ENCODE data around the gene ID1.
A peak's percentile ranks its signal among the peaks of the same experiment; 100 is the strongest.
"Not testable (repeated sequence)": the region's sequence is repeated elsewhere in the genome, so short reads cannot be mapped to it uniquely, and the experiment has no call there.

The ID1 gene

DNA sequence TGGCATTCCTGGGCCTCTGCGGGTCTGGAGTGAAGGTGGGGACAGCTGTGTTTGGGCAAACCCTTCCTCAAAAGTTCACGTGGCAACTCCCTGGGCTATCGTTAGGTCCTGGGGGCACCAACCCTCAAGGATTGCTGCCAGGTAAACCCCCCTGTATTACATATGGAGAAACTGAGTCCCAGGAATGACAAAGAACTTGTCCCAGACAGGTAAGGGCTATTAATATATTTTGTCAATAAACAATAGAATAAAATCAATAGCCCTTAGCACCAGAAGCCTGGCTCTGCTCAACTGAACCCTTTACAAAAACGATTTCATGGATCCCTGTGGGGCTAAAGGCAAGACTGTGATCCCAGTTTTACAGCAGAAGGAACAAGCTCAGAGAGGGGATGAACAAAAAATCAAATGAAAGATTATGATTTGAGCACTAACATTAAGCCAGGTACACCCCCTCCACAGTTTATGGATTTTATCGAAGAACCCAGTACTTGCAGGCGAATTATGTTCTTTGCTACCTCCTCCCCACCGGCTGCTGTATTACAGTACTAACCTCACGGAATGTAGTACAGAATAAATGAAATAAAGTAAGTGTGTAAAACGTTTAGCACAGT lies 2.7 kb downstream of the ID1 start:
- Histone ChIP-seq H3K27ac (no peak overlapping the region), H3K4me3 (no peak overlapping the region), H3K9me3 (no peaks in the 10 kb centered on the region), H3K27me3 (peaks cover 85% of the 10 kb centered on the region), H3K9ac (no peak overlapping the region), H3K4me1 (peaks cover 26% of the 10 kb centered on the region), H4K20me1 (peaks cover 63% of the 10 kb centered on the region), H3K36me3 (no peaks in the 10 kb centered on the region), H3K4me2 (no peak overlapping the region)
- TF ChIP-seq Cebpa-rat (IDR thresholded peaks at IDR 0.05) = no peak

DNA sequence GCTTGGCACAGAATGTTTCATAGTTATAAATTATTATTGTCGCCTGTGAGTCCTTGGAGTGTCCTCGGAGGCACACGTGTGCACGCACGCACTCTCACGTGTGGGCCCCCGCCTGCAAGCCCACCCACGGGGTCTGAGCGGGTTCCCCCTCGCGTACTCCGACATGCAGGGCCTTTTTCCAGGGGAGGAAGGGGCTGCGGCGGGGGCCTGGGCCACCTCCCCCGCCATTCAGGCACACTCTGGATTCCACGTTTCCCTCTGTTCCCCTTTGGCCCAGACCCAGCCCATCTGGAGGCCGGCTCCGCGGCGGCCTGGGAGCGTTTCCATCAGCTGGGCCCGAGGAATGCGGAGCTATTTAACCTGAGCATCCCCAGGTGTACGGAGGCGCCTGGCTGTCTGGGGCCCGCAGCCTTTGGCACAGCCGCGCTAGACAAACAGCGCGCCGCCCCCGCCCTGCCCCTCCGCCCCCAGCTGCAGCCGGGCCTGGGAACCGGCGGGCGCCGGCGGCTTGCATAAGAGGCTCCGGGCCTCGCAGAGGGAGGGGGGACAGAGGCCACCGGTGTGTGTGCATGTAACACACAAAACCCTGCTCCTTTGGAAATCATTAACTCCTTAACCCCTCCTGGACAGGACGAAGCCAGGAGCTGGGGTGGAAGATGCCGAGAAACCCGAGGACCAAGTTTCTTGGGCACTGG lies 3.3 kb downstream of the ID1 start:
- Histone ChIP-seq H3K4me2 (no peak overlapping the region), H3K4me3 (no peak overlapping the region), H3K9me3 (no peaks in the 10 kb centered on the region), H4K20me1 (peaks cover 57% of the 10 kb centered on the region), H3K4me1 (peaks cover 26% of the 10 kb centered on the region), H3K27ac (no peak overlapping the region), H3K36me3 (no peaks in the 10 kb centered on the region), H3K9ac (no peak overlapping the region), H3K27me3 (peaks cover 78% of the 10 kb centered on the region)
- no peak for TF ChIP-seq Cebpa-rat (IDR thresholded peaks at IDR 0.05)

DNA sequence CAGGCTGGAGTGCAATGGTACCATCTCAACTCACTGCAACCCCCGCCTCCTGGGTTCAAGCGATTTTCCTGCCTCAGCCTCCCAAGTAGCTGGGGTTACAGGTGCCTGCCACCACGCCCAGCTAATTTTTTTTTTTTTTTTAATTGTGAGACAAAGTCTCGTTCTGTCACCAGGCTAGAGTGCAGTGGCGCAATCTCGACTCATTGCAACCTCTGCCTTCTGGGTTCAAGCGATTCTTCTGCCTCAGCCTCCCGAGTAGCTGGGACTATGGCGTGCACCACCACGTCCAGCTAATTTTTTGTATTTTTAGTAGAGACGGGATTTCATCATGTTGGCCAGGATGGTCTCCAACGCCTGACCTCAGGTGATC lies 7.2 kb downstream of the ID1 start:
- not testable (repeated sequence) for H3K4me3 ChIP-seq, H3K9me3 ChIP-seq, H3K9ac ChIP-seq, H3K36me3 ChIP-seq, H3K27ac ChIP-seq
- Histone ChIP-seq H3K4me1 (peaks cover 15% of the 10 kb centered on the region), H4K20me1 (peaks cover 22% of the 10 kb centered on the region), H3K27me3 (peaks cover 40% of the 10 kb centered on the region), H3K4me2 (0 out of 2 replicates have a peak overlapping the region, but pooled peaks have one; percentile 44)

DNA sequence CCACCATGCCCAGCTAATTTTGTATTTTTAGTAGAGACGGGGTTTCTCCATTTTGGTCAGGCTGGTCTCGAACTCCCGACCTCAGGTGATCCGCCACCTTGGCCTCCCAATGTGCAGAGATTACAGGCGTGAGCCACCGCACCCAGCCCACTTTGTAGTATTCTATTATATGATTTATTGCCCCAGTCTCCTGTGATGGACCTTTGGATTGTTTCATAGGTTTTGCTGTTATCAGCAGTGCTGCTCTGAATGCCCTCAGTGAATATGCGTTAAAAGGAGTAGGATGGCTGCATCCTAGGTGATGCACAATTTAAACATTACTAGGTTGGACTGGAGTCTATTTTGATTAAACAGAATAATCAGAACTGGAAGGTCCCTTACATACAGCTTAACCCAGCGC lies 10.3 kb downstream of the ID1 start:
- no peaks in the 10 kb centered on the region for H3K36me3 ChIP-seq
- peaks cover 21% of the 10 kb centered on the region for H3K4me1 ChIP-seq
- no peaks in the 10 kb centered on the region for H4K20me1 ChIP-seq
- no peak overlapping the region for H3K9ac ChIP-seq
- H3K27me3 ChIP-seq = peaks cover 10% of the 10 kb centered on the region; the same call in 1 of the 2 replicates
- no peaks in the 10 kb centered on the region for H3K9me3 ChIP-seq
- TF ChIP-seq Cebpa-rat (IDR thresholded peaks at IDR 0.05) = no peak
- no peak overlapping the region for H3K27ac ChIP-seq
- no peak overlapping the region for H3K4me3 ChIP-seq
- H3K4me2 ChIP-seq = no peak overlapping the region

DNA sequence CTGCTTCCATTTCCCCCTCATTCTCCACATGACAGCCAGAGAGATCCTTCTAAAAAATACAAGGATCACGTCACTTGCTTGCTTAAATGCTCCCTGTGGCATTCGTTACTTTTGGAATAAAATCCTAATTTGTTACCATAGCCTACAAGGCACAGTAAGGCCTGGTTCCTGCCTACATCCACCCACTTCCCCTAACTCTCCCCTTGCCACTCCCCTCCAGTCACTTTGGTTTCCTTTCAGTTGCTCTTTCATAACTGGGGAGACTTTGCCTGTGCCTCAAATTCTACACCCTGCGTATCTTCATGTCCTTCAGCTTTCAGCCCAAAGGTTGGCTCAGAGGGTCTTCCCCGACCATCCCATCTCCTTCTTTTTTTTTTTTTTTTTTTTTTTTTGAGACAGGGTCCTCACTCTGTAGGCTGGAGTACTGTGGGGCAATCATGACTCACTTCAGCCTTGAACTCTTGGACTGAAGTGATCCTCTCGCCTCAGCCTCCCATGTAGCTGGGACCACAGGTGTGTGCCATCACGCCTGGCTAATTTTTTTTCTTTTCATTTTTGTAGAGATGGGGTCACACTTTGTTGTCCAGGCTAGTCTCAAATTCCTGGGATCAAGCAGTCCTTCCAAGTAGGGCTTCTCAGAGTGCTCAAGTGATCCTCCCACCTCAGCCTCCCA lies 12.5 kb downstream of the ID1 start:
- peak overlapping the region; percentile 35; the same call in 1 of the 2 replicates for H3K4me2 ChIP-seq
- H3K27me3 ChIP-seq = no peaks in the 10 kb centered on the region
- no peaks in the 10 kb centered on the region for H3K36me3 ChIP-seq
- no peak for TF ChIP-seq Cebpa-rat (IDR thresholded peaks at IDR 0.05)
- H3K27ac ChIP-seq = no peak overlapping the region
- H4K20me1 ChIP-seq = no peaks in the 10 kb centered on the region
- H3K9me3 ChIP-seq = no peaks in the 10 kb centered on the region
- H3K9ac ChIP-seq = no peak overlapping the region
- no peak overlapping the region for H3K4me3 ChIP-seq
- peaks cover 30% of the 10 kb centered on the region for H3K4me1 ChIP-seq

DNA sequence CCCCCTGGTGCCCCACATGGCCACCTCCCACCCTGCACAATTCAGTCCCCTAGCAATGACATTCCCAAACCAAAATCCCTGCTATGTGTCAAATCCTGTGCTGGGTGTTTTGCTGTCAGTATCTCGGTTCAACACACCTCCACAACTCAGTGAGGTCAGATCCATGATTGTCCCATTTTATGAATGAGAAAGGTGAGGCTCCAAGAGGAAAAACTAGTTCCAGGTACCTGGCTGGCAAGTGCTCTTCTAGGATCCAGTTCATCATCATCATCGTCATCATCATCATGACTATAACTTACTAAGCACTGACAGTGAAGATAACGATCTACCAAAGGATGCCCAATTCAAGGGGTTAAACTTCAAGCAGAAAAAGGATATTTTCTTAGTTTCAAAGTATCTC lies 15.2 kb downstream of the ID1 start:
- Histone ChIP-seq H3K4me2 (no peak overlapping the region), H3K27ac (no peak overlapping the region), H3K36me3 (no peaks in the 10 kb centered on the region), H3K9me3 (no peaks in the 10 kb centered on the region), H4K20me1 (no peaks in the 10 kb centered on the region), H3K9ac (no peak overlapping the region), H3K4me3 (no peak overlapping the region), H3K4me1 (peaks cover 29% of the 10 kb centered on the region), H3K27me3 (no peaks in the 10 kb centered on the region)
- no peak for TF ChIP-seq Cebpa-rat (IDR thresholded peaks at IDR 0.05)

DNA sequence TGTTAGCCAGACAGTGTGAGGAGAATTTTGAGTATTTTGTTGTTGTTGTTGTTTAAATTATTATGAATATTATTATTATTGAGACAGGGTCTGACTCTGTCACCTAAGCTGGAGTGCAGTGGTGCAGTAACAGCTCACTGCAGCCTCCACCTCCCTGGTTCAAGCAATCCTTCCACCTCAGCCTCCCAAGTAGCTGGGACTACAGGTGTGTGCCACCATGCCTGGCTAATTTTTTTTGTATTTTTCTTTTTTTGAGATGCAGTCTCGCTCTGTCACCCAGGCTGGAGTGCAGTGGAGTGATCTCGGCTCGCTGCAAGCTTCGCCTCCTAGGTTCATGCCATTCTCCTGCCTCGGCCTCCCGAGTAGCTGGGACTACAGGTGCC lies 18.0 kb downstream of the ID1 start:
- H4K20me1 ChIP-seq, H3K27ac ChIP-seq, H3K4me3 ChIP-seq, H3K9ac ChIP-seq, H3K9me3 ChIP-seq, H3K36me3 ChIP-seq, H3K27me3 ChIP-seq, H3K4me2 ChIP-seq: not testable (repeated sequence)
- peaks cover 13% of the 10 kb centered on the region; the same call in 1 of the 2 replicates for H3K4me1 ChIP-seq

DNA sequence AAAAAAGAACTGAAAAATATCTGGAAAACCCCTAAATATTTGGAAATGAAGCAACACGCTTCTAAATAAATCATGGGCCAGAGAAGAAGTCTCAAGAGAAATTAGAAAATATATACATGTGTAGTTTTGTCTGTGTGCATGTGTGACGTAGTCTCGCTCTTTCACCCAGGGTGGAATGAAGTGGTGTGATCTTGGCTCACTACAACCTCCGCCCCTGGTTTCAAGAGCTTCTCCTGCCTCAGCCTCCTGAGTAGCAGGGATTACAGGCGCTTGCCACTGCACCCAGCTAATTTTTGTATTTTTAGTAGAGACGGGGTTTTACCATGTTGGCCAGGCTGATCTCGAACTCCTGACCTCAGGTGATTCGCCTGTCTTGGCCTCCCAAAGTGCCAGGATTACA lies 21.4 kb downstream of the ID1 start:
- H3K9ac ChIP-seq, H3K4me3 ChIP-seq, H3K4me2 ChIP-seq, H3K9me3 ChIP-seq, H3K36me3 ChIP-seq, H4K20me1 ChIP-seq, H3K27me3 ChIP-seq, H3K27ac ChIP-seq: not testable (repeated sequence)
- H3K4me1 ChIP-seq = peaks cover 11% of the 10 kb centered on the region; the same call in 1 of the 2 replicates

DNA sequence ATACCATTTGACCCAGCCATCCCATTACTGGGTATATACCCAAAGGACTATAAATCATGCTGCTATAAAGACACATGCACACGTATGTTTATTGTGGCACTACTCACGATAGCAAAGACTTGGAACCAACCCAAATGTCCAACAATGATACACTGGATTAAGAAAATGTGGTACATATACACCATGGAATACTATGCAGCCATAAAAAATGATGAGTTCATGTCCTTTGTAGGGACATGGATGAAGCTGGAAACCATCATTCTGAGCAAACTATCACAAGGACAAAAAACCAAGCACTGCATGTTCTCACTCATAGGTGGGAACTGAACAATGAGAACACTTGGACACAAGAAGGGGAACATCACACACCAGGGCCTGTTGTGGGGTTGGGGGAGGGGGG lies 23.0 kb downstream of the ID1 start:
- H3K4me2 ChIP-seq, H3K27me3 ChIP-seq, H3K27ac ChIP-seq, H3K4me1 ChIP-seq, H3K9ac ChIP-seq, H3K4me3 ChIP-seq, H3K9me3 ChIP-seq, H3K36me3 ChIP-seq, H4K20me1 ChIP-seq: not testable (repeated sequence)

DNA sequence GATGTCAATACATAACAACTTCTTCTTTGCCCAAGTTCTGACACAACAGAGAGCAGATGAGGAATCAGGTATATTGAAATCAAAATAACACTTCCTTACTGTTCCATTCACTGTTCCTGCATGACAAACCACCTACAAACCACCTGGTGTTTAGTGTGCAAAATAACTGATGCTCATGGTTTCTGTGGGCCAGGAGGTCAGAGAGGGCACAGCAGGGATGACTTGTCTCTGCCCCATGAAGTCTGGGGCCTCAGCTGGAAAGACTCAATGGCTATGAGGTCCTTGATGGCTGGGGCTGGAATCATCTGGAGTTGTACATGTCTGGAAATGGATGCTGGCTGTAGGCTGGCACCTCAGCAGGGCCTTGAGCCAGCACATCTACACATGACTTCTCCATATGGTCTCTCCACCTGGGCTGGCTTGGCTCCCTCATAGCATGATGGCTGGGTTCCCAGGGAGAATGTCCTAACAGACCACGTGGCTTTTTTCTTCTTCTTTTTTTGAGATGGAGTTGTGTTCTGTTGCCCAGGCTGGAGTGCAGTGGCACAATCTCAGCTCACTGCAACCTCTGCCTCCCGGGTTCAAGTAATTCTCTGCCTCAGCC lies 25.2 kb downstream of the ID1 start:
- no peak for TF ChIP-seq Cebpa-rat (IDR thresholded peaks at IDR 0.05)
- no peaks in the 10 kb centered on the region for H3K9me3 ChIP-seq
- H3K27ac ChIP-seq = no peak overlapping the region
- H3K4me2 ChIP-seq = no peak overlapping the region
- H3K9ac ChIP-seq = no peak overlapping the region
- H3K4me3 ChIP-seq = no peak overlapping the region
- no peaks in the 10 kb centered on the region for H3K4me1 ChIP-seq
- H3K36me3 ChIP-seq = no peaks in the 10 kb centered on the region
- H4K20me1 ChIP-seq = no peaks in the 10 kb centered on the region
- no peaks in the 10 kb centered on the region for H3K27me3 ChIP-seq

All from BLaER1 (cell line).